Glomerular visceral epithelial cell (primary cell): ENCODE results near the gene CCR6.
"Not testable (repeated sequence)": the region's sequence is repeated elsewhere in the genome, so short reads cannot be mapped to it uniquely, and the experiment has no call there.

ENCODE experiments used
- DNase-seq: peaks from one replicate; pipeline ENCODE4 v3.0.0-alpha.2; 2016; ENCODE audit errors: extremely low spot score

The CCR6 gene

DNA sequence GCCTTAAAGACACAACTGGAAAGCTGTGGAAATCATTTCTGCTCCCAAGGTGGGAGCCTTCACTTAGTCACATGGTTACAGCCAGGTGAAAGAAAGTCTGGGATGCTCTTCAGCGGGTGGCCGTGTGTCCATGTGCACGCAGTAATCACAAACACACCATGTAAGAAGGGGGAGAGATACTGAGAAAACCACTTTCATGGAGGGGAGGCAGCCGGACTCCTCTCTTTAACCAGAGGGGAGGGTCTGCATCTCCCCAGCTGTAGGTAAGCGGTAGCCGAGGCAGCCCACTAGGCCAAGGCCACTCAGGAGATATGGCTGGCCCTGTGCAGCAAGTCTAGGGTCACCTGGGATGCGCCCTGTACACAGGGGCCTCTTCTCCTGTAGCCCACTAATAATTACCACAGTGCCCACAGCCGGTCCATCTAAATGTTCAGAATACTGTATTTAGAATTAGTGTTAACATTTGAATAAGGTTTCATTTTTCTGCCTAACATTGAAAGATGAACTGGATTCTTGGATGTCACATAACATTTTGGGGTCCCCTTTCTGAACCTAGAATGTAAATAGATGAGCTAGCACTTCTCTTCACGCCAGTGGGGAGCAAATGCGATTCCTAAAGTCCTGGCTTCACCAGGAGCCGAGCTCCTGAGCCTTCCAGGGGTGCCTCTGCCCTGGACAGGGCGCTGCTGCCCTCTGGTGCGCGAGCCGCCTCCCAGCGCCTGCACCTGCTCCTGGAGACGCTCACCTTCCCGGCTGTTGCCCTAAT is 19.0 kb downstream of the CCR6 start:
- DNase-seq, result peak; percentile 58

DNA sequence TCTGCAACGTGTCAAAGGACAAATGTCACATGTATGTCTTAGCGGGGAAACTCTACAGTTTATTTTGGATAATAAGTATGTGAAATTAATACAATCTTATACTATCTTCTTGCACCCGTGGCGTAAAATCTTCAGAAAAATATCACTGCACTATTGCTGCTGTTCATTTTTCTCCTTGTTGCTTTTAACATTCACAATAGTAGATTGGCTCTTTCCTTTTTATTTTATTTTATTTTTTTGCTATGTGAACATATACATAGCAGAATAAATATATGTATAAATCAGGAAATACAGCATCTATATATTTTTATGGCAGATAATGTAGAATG is 19.5 kb downstream of the CCR6 start:
- no peak for DNase-seq

DNA sequence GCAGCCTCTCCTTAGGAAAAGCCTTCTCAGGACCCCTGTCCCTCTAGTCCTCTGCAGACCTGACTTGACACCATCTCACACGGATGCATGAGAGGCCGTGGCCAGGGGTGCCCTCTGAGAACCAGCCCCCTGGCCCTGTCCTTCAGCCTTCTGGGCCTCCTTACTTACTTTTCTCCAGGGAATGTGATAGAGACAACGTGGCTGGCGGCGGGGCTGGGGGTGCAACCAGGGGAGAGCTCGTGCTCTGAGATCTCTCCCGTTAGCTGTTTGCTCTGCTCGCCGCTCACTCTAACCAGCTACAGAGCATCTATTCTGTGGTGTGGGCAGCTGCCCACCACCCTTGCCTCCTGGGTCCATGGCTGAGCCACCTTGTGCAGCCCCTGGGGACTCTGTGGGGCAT is 20.1 kb downstream of the CCR6 start:
- DNase-seq, result no peak

- DNase-seq, result no peak
Measured at GRCh38 chr6:167145461-167145860, 22.6 kb downstream of the CCR6 start.

DNA sequence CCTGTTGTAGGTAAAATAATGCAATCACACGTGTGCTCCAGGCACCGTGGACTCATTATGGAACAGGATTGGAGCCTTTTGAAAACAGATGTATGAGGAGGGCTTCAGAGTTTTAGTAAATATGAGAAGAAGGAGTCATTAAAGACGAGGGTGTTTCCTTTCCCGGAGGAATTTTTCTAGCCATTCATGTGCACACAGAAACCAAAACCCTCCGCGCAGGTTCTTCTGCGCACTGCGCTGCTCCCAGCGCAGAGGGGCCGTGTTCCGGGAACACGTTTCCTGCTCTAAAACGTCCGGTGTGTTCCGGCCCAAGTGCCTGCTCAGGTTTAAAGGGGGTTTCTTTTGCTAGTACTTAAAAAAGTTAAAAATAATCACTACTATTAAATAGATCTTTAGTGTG is 23.2 kb downstream of the CCR6 start:
- DNase-seq, result no peak

DNA sequence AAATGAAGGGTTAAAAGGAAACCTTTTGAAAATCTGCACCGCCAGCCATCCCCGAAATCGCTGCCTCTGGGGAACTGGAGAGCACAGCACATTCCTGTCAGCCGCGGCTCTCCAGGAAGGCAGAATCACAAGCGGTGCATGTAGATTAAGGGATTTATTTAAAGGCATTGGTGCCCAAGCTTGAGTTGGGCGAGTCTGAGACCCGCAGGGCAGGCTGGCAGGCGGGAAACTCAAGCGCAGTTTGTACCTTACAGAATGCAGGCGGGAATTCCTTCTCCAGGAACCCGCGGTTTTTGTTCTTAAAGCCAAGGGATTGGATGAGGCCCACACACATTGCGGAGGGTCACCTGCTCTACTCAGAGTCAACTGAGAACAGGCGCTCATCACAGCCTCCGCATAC is 24.1 kb downstream of the CCR6 start:
- no peak for DNase-seq

GRCh38 chr6:167148021-167148420 is 25.1 kb downstream of the CCR6 start:
- no peak for DNase-seq

- no peak for DNase-seq
Measured at GRCh38 chr6:167148997-167149396, 26.1 kb downstream of the CCR6 start.

GRCh38 chr6:167150941-167151549 is 28.1 kb downstream of the CCR6 start:
- no peak for DNase-seq

DNA sequence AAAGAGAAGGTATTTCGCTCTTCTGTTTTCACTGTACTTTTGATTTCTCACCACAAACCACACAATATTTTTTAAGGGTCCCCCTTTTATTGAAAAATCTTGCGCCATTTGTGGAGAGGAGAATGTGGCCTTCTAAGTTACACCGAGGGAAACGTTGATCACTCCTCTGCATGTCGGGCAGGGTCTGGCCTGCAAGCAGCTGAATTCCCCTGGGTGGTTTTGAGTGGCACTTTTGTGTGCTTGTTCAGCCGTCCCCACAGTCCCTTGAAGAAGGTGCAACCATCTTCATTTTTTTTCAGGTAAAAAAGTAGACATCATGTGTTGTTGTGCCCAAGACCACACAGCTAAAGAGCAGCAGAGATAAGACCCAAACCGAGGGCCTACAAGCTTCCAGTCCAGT is 28.8 kb downstream of the CCR6 start:
- DNase-seq, result no peak

DNA sequence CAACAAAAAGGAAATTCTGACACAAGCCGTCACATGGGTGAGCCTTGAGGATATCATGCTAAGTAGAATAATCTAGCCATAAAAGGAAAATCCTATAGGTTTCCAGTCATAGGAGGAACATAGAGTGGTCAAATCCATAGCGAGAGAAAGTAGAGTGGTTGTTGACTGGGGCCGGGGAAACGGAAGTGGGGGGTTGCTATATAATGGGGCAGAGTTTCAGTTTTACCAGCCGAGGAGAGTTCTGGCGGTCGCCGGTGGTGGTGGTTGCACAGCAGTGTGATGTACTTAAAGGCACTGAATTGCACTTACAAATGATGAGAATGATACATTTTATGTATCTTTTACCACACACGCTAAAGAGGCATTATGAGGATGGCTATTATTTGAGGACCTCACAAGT is 30.0 kb downstream of the CCR6 start:
- no peak for DNase-seq

- peak; percentile 24 for DNase-seq
Measured at GRCh38 chr6:167153521-167153959, 30.6 kb downstream of the CCR6 start.

DNA sequence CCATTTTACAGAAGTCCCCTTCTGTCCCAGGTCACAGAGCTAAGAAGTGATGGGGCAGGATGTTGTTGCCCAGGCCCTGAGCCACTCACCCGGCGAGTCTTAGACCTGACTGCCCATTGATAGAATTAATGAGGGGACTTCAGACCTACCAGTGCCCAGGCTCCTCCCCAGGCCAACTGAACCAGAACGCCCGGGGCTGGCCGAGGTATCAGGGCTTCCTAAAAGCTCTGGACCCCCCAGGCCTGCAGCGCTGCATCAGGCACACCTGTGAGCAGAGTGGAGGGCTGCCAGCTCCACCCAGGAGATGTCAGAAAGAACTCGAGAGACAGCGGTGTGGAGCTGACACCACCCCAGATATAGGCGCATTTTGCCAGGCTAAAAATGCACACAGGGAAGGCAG is 31.4 kb downstream of the CCR6 start:
- DNase-seq, result no peak

DNA sequence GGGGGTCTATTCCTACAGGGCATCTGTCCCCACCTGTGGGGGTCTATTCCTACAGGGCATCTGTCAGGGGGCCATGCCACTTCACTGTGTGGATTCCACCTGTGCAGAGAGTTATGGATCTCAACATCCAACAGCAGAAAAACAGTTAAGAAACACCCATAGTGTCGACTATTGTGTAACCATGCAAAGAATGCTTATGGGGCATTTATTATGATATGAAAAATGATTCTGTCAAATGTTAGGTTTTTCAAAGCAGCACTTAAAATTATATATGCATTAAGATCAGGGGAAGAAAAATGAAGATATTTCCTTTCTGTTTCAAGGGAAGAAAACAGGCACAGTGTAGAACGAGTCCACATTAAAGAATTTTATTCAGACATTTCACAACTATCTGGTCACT is 32.0 kb downstream of the CCR6 start:
- no peak for DNase-seq

DNA sequence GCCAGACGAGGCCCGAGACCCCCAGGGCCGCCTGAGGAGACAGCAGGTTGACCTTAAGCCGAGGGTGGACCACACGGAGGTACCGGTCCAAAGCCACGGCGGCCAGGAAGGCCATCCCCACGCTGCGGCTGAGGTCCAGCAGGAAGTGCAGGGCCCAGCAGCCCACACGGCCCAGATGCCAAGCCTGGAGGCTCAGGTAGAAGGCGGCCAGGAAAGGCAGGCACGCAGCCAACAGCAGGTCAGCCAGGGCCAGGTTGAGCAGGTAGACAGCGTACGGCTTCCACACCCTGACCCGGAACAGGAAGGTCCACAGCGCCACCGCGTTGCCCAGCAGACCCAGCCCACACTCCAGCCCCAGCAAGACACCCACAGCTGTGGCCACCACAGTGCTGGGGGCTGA is 34.5 kb downstream of the CCR6 start:
- DNase-seq, result no peak

- DNase-seq, result no peak
Measured at GRCh38 chr6:167157863-167158262, 35.0 kb downstream of the CCR6 start, which contains the start of gene GPR31. GPR31 (minus strand) TSS chr6:167157980; CDS start chr6:167157831, 149 bp downstream.

DNA sequence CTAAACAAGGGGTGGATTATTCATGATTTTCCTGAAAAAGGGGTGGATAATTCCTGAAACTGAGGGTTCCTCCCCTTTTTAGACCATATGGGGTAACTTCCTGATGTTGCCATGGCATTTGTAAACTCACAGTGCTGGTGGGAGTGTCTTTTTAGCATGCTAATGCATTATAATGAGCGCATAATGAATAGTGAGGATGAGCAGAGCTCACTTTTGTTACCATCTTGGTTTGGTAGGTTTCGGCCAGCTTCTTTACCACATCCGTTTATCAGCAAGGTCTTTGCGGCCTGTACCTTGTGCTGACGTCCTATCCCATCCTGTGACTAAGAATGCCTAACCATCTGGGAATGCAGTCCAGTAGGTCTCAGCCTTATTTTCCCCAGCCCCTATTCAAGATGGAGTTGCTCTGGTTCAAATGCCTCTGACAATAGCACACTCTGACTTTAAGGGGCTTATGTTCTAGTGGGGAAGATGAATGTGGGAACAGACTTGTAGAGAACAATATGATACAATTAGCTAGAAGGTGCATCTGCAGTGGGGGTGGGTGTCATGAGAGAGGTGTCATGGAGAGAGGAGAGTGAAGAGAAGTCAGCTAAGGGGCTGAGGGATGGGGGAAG is 39.1 kb downstream of the CCR6 start:
- no peak for DNase-seq

DNA sequence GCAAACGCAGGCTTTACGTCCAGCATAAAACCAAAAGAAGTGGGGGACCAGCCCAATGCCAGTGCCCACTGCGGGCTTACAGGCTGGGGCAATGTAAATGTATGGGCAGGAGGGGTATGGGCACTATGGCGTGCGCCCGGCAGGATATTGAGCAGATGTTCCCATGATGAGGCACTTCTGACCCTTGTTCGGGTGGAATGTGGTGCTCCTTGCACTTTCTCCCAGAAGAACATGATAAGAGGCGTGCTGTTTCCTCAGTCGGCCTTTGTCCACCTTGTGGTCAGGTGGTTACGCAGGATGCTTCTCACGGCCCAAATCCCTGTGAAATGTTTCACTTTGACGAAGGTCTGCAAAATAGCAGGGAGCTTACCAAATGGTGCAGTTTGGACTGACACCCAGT is 39.7 kb downstream of the CCR6 start:
- no peak for DNase-seq

DNA sequence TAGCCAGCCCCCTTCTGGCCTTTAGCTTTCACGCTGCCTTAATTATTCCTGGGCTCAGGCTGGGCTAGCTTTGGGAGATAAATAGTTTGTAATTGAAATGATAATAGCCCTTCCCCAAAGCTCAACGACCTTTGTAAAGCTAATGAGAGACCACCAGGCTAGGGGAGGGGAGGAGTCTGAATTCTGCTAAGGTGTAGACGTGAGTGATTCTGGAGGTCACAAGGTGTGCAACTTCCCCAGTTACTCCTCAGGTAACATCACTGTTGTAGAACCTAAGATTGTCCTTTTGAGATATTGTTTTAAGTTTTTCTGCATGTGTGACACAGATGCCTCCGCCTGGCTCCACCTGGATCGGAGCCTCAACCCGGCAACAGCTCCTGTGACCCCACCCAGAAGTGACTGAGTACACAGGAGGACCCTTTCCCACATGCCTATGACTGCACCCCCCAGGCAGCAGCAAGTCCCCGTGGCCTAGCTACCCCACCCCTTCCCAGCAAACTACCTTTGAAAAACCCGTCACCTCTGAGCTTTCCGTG is 40.6 kb downstream of the CCR6 start:
- DNase-seq, result no peak

DNA sequence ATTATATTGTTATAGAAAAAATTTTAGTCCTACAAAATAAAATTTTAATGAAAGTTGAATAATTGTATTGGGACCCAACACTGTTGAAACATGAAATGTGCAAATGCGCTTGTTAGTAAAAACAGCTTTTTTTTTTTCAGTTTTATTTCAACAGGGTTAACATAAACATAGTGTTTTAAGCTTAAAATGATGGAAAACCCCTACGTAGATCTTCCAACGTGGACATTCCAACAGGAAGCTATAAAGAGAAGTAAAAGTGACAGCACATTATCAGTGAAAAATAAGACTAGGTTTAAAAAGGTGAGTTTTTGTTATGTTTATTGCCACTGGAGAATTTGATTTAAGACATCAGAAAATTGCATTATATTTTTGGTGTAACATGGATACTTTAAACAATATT is 41.4 kb downstream of the CCR6 start:
- DNase-seq, result no peak

GRCh38 chr6:167165858-167166471 is 43.1 kb downstream of the CCR6 start:
- DNase-seq, result no peak

DNA sequence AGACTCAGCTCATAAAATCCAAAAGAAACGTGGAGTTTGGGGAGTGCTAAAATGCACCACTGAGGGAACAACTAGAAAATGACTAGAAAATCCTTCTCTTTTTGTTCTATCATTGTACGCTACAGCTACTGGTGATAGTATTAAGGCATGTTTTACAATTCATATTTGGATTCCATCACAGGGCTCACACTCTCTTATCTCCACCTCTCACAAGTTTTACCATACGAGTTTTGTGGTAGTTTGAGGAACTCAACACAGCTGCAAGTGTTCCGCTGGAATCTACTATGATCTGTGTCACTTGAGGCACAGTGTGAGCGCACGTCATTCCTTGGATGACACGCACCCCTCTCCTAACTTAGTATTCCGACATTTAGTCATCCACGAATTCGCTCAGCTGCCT is 44.8 kb downstream of the CCR6 start:
- not testable (repeated sequence) for DNase-seq

DNA sequence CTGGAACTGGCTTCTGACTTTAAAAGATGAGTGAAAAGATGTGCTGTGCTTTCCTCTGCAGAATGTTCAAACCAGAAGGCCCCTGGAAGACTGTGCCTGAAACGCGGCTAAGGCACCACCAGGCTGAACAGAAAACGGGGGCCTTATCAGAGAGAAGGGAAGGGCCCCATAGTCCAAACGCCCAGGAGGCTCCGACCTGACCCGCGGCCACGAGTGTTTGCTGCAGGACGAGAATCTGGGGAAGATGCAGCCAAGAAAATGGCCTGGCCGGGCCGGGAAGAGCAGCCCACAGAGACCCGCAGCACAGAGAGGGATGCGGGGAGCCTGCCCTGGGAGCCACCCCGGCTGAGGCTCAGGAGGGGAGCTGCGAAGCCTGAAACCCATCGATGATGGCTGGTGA is 45.4 kb downstream of the CCR6 start:
- DNase-seq, result not testable (repeated sequence)
